ENCODE measurements around the gene ABHD12.

DNA sequence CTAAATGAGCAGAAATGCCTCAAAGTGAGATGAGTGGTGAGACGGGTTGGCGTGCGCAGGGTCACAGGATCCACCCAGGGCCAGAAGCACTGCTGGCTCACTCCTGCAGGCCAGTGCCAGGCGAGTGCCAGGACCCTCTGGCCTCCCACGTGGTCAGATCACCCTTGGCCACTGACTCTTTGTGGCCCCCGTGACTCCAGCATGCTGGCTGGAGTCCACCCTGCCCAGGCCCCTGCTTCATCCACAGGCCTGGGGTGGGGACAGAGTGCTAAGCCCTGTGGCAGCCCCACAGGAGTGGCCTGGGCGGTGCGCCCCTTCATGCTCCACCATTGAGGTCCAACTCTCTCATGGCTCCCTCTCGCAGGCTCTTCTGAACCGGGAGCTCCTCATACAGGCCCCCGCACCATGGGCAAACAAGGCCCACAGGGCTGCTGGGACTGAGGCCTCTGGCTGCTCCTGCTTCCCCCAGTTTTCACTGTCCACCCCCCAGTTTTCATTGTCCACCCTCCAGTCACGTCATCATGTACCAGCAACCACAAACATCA is 61.6 kb downstream of the ABHD12 start:
- TF ChIP-seq, protein P1, sequence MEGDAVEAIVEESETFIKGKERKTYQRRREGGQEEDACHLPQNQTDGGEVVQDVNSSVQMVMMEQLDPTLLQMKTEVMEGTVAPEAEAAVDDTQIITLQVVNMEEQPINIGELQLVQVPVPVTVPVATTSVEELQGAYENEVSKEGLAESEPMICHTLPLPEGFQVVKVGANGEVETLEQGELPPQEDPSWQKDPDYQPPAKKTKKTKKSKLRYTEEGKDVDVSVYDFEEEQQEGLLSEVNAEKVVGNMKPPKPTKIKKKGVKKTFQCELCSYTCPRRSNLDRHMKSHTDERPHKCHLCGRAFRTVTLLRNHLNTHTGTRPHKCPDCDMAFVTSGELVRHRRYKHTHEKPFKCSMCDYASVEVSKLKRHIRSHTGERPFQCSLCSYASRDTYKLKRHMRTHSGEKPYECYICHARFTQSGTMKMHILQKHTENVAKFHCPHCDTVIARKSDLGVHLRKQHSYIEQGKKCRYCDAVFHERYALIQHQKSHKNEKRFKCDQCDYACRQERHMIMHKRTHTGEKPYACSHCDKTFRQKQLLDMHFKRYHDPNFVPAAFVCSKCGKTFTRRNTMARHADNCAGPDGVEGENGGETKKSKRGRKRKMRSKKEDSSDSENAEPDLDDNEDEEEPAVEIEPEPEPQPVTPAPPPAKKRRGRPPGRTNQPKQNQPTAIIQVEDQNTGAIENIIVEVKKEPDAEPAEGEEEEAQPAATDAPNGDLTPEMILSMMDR (IDR thresholded peaks at IDR 0.05 in 4 of 5, conservative IDR thresholded peaks at IDR 0.05 in 1 of 5), result no peak
- TF ChIP-seq POLR2A (IDR thresholded peaks at IDR 0.05), result no peak
